C4-2B (cell line): Measurements from ENCODE around the gene ANXA3.

Experiments
- ZFX ChIP-seq: fragments of 450-650 bp; IDR thresholded peaks from 2 replicates; pipeline ENCODE4 v1.6.1; 2017
- TF ChIP-seq, protein P1 (sequence below): fragments of 450-650 bp; conservative IDR thresholded peaks from 2 replicates; pipeline ENCODE4 v1.5.1; 2017; ENCODE audit warnings: mild to moderate bottlenecking

- TF ChIP-seq, protein P1, sequence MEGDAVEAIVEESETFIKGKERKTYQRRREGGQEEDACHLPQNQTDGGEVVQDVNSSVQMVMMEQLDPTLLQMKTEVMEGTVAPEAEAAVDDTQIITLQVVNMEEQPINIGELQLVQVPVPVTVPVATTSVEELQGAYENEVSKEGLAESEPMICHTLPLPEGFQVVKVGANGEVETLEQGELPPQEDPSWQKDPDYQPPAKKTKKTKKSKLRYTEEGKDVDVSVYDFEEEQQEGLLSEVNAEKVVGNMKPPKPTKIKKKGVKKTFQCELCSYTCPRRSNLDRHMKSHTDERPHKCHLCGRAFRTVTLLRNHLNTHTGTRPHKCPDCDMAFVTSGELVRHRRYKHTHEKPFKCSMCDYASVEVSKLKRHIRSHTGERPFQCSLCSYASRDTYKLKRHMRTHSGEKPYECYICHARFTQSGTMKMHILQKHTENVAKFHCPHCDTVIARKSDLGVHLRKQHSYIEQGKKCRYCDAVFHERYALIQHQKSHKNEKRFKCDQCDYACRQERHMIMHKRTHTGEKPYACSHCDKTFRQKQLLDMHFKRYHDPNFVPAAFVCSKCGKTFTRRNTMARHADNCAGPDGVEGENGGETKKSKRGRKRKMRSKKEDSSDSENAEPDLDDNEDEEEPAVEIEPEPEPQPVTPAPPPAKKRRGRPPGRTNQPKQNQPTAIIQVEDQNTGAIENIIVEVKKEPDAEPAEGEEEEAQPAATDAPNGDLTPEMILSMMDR = no peak
- TF ChIP-seq ZFX = no peak
These were observed 6.8 kb downstream of the ANXA3 start for GRCh38 chr4:78558410-78558809.
